OCI-LY1 (cell line): Measurements from ENCODE around the gene CDH23.

Experiments used
- H2AFZ ChIP-seq: fragments of 200-600 bp; sonication (generic), shearing (Covaris generic); 2 replicates; pipeline ENCODE4 v1.6.0; 2014; ENCODE audit warnings: antibody characterized with exemption, mild to moderate bottlenecking, low read length
- H3F3A ChIP-seq: fragments of 200-600 bp; sonication (generic), shearing (Covaris generic); 2 replicates; pipeline ENCODE4 v1.6.0; 2014; ENCODE audit warnings: mild to moderate bottlenecking, antibody characterized with exemption, low read length, moderate library complexity; ENCODE audit not compliant: insufficient read depth
- H3K27ac ChIP-seq: fragments of 200-600 bp; sonication (generic); 2 replicates; pipeline ENCODE4 v1.5.1; 2014; ENCODE audit warnings: low read length, mixed run types, mild to moderate bottlenecking, low read depth; ENCODE audit not compliant: poor library complexity, severe bottlenecking
- H3K27me3 ChIP-seq: fragments of 200-600 bp; sonication (generic); 2 replicates; pipeline ENCODE4 v1.6.0; 2014; ENCODE audit warnings: antibody characterized with exemption, mild to moderate bottlenecking, low read length, moderate library complexity; ENCODE audit not compliant: insufficient read depth
- H3K36me3 ChIP-seq: fragments of 200-600 bp; sonication (generic); 2 replicates; pipeline ENCODE4 v1.6.1; 2014; ENCODE audit warnings: mild to moderate bottlenecking, antibody characterized with exemption, low read length, moderate library complexity, mixed read lengths; ENCODE audit not compliant: insufficient read depth
- H3K4me1 ChIP-seq: fragments of 200-600 bp; sonication (generic); 2 replicates; pipeline ENCODE4 v1.5.1; 2014; ENCODE audit warnings: mild to moderate bottlenecking, low read length, moderate library complexity; ENCODE audit not compliant: insufficient read depth, severe bottlenecking
- H3K4me2 ChIP-seq: fragments of 200-600 bp; sonication (generic), shearing (Covaris generic); 2 replicates; pipeline ENCODE4 v1.6.1; 2014; ENCODE audit warnings: low read length
- H3K4me3 ChIP-seq: fragments of 200-600 bp; sonication (generic); 2 replicates; pipeline ENCODE4 v1.5.1; 2014; ENCODE audit warnings: low read length, low read depth, mild to moderate bottlenecking, mixed read lengths; ENCODE audit not compliant: poor library complexity, severe bottlenecking
- H3K79me2 ChIP-seq: fragments of 200-600 bp; shearing (Covaris generic); 2 replicates; pipeline ENCODE4 v1.6.1; 2016; ENCODE audit warnings: mixed run types, low read length, mixed read lengths; ENCODE audit not compliant: insufficient read depth
- H3K9ac ChIP-seq: fragments of 200-600 bp; sonication (generic), shearing (Covaris generic); 2 replicates; pipeline ENCODE4 v1.6.1; 2014; ENCODE audit warnings: mild to moderate bottlenecking, low read length, mixed read lengths
- H3K9me2 ChIP-seq: fragments of 200-600 bp; sonication (generic), shearing (Covaris generic); 2 replicates; pipeline ENCODE4 v1.6.1; 2014; ENCODE audit warnings: low read depth, mild to moderate bottlenecking, low read length, mixed read lengths
- H3K9me3 ChIP-seq: fragments of 200-600 bp; shearing (Covaris generic); 2 replicates; pipeline ENCODE4 v1.6.1; 2014; ENCODE audit warnings: low read length, mixed read lengths
- H4K20me1 ChIP-seq: fragments of 200-600 bp; sonication (generic), shearing (Covaris generic); 2 replicates; pipeline ENCODE4 v1.6.0; 2016; ENCODE audit warnings: mild to moderate bottlenecking, low read length; ENCODE audit not compliant: insufficient read depth
- EZH2 ChIP-seq: fragments of 200-600 bp; sonication (generic), shearing (Covaris generic); IDR thresholded peaks from 2 replicates; pipeline ENCODE4 v1.8.0; 2017; ENCODE audit warnings: borderline replicate concordance, mixed run types, mild to moderate bottlenecking, antibody characterized with exemption, low read length, moderate library complexity, mixed read lengths
- TF ChIP-seq, protein P1 (sequence below): fragments of 200-600 bp; sonication (generic), shearing (Covaris generic); IDR thresholded peaks from 2 replicates; pipeline ENCODE4 v1.5.1; 2017; ENCODE audit warnings: mild to moderate bottlenecking, antibody characterized with exemption, low read length, moderate library complexity, mixed read lengths

Gene CDH23

GRCh38 chr10:71857934-71858890, 461.5 kb downstream of the CDH23 start:
- H3K27ac ChIP-seq, result no peak overlapping the region
- TF ChIP-seq, protein P1, sequence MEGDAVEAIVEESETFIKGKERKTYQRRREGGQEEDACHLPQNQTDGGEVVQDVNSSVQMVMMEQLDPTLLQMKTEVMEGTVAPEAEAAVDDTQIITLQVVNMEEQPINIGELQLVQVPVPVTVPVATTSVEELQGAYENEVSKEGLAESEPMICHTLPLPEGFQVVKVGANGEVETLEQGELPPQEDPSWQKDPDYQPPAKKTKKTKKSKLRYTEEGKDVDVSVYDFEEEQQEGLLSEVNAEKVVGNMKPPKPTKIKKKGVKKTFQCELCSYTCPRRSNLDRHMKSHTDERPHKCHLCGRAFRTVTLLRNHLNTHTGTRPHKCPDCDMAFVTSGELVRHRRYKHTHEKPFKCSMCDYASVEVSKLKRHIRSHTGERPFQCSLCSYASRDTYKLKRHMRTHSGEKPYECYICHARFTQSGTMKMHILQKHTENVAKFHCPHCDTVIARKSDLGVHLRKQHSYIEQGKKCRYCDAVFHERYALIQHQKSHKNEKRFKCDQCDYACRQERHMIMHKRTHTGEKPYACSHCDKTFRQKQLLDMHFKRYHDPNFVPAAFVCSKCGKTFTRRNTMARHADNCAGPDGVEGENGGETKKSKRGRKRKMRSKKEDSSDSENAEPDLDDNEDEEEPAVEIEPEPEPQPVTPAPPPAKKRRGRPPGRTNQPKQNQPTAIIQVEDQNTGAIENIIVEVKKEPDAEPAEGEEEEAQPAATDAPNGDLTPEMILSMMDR, result no peak
- TF ChIP-seq EZH2, result no peak
- H2AFZ ChIP-seq, result no peak overlapping the region

GRCh38 chr10:71860243-71861029, 463.7 kb downstream of the CDH23 start:
- Histone ChIP-seq H3K27ac (peak overlapping the region; percentile 40), H4K20me1 (no peaks in the 10 kb centered on the region), H3F3A (no peaks in the 10 kb centered on the region), H3K4me1 (peaks cover 19% of the 10 kb centered on the region), H3K79me2 (no peaks in the 10 kb centered on the region), H3K9me2 (no peaks in the 10 kb centered on the region), H3K9ac (no peak overlapping the region; the same call in 1 of the 2 replicates), H2AFZ (no peak overlapping the region), H3K9me3 (no peaks in the 10 kb centered on the region), H3K4me2 (peak overlapping the region; percentile 14; the same call in 1 of the 2 replicates), H3K4me3 (no peak overlapping the region), H3K36me3 (no peaks in the 10 kb centered on the region), H3K27me3 (no peaks in the 10 kb centered on the region)
- TF ChIP-seq, protein P1, result no peak
- TF ChIP-seq EZH2, result no peak

More at GRCh38 chr10:71857934-71858890, 461.5 kb downstream of the CDH23 start:
- Histone ChIP-seq H3K9me3 (no peaks in the 10 kb centered on the region), H3K4me2 (no peak overlapping the region), H4K20me1 (no peaks in the 10 kb centered on the region), H3K79me2 (no peaks in the 10 kb centered on the region), H3K27me3 (no peaks in the 10 kb centered on the region), H3K4me1 (peaks cover 19% of the 10 kb centered on the region), H3K36me3 (no peaks in the 10 kb centered on the region), H3K4me3 (no peak overlapping the region), H3K9me2 (no peaks in the 10 kb centered on the region), H3F3A (no peaks in the 10 kb centered on the region), H3K9ac (no peak overlapping the region)

- no peaks in the 10 kb centered on the region for H4K20me1 ChIP-seq
- no peaks in the 10 kb centered on the region for H3K9me2 ChIP-seq
- H3K4me2 ChIP-seq, result no peak overlapping the region
- H2AFZ ChIP-seq, result no peak overlapping the region
- no peak overlapping the region for H3K4me3 ChIP-seq
- no peak overlapping the region for H3K9ac ChIP-seq
- no peaks in the 10 kb centered on the region for H3K79me2 ChIP-seq
- H3K9me3 ChIP-seq, result no peaks in the 10 kb centered on the region
- no peaks in the 10 kb centered on the region for H3K36me3 ChIP-seq
- no peaks in the 10 kb centered on the region for H3F3A ChIP-seq
- no peaks in the 10 kb centered on the region for H3K27me3 ChIP-seq
- no peak overlapping the region for H3K27ac ChIP-seq
- TF ChIP-seq EZH2, result no peak
- TF ChIP-seq, protein P1, result no peak
- H3K4me1 ChIP-seq, result peaks cover 24% of the 10 kb centered on the region
Measured at GRCh38 chr10:71863203-71863602, 466.5 kb downstream of the CDH23 start.
